Stimulated activated naive CD8-positive, alpha-beta T cell treated with anti-CD3 and anti-CD28 coated beads, Interleukin-15, amount 100 ng/mL, for 72 hours (primary cell): ENCODE results near the gene CBL.

Experiments used
- ATAC-seq: fragments of 150-1000 bp; cut with Tn5 transposase; 2 replicates; pipeline ENCODE4 v1.10.0; 2021; ENCODE audit warnings: mild to moderate bottlenecking, moderate library complexity
- DNase-seq, 2 donors: peaks; one replicate each; pipeline ENCODE4 v3.0.0; 2021 to 2022
- H3K27ac Mint-ChIP-seq, 2 donors: one replicate each; pipeline ENCODE4 v1.8.0; 2022; ENCODE audit warnings: mild to moderate bottlenecking in 2 of 2, mixed read lengths in 2 of 2, moderate library complexity in 2 of 2
- H3K27me3 Mint-ChIP-seq: one replicate; pipeline ENCODE4 v1.8.0; 2022; ENCODE audit warnings: mixed read lengths
- H3K4me1 Mint-ChIP-seq: one replicate; pipeline ENCODE4 v1.8.0; 2022; ENCODE audit warnings: mild to moderate bottlenecking, mixed read lengths
- H3K4me3 Mint-ChIP-seq, 2 donors: one replicate each; pipeline ENCODE4 v1.8.0; 2022; ENCODE audit warnings: mild to moderate bottlenecking in 2 of 2, mixed read lengths in 2 of 2, moderate library complexity in 1 of 2
- H3K9me3 Mint-ChIP-seq, 2 donors: one replicate each; pipeline ENCODE4 v1.8.0; 2022; ENCODE audit warnings: mixed read lengths in 2 of 2

Gene CBL

GRCh38 chr11:119317592-119318239 is 111.6 kb downstream of the CBL start:
- DNase-seq (peak in 1 of 2 donors; percentile 10), ATAC-seq (no peak)
- no peak overlapping the region for H3K27ac Mint-ChIP-seq
- peak overlapping the region; percentile 22 to 54 for H3K4me3 Mint-ChIP-seq
- peaks cover 57% of the 10 kb centered on the region for H3K27me3 Mint-ChIP-seq
- H3K4me1 Mint-ChIP-seq: peaks cover 61% of the 10 kb centered on the region
- no peaks in the 10 kb centered on the region for H3K9me3 Mint-ChIP-seq

- ATAC-seq (no peak), DNase-seq (peak in 1 of 2 donors; percentile 22)
- Mint-ChIP-seq H3K27me3 (peaks cover 57% of the 10 kb centered on the region), H3K4me3 (peak overlapping the region; percentile 54 to 60), H3K27ac (peak overlapping the region in 1 of 2 donors; percentile 81), H3K4me1 (peaks cover 65% of the 10 kb centered on the region), H3K9me3 (no peaks in the 10 kb centered on the region)
Observed at GRCh38 chr11:119318240-119319135, 112.3 kb downstream of the CBL start.

GRCh38 chr11:119319136-119319699 is 113.1 kb downstream of the CBL start:
- Mint-ChIP-seq H3K27me3 (peaks cover 57% of the 10 kb centered on the region), H3K9me3 (no peaks in the 10 kb centered on the region), H3K4me3 (peak overlapping the region; percentile 54 to 60), H3K4me1 (peaks cover 69% of the 10 kb centered on the region), H3K27ac (peak overlapping the region; percentile 51 to 81)
- ATAC-seq (no peak), DNase-seq (peak in 1 of 2 donors; percentile 9)

GRCh38 chr11:119319700-119320239 is 113.6 kb downstream of the CBL start:
- DNase-seq (no peak), ATAC-seq (no peak)
- Mint-ChIP-seq H3K27ac (peak overlapping the region; percentile 2 to 88), H3K4me1 (peaks cover 67% of the 10 kb centered on the region), H3K9me3 (no peaks in the 10 kb centered on the region), H3K4me3 (peak overlapping the region; percentile 72 to 75), H3K27me3 (peaks cover 52% of the 10 kb centered on the region)

- Mint-ChIP-seq H3K27me3 (peaks cover 46% of the 10 kb centered on the region), H3K4me1 (peaks cover 61% of the 10 kb centered on the region), H3K4me3 (peak overlapping the region; percentile 72 to 75), H3K9me3 (no peaks in the 10 kb centered on the region), H3K27ac (peak overlapping the region in 1 of 2 donors; percentile 2)
- DNase-seq: no peak
- no peak for ATAC-seq
Observed at GRCh38 chr11:119320240-119320775, 114.2 kb downstream of the CBL start.

GRCh38 chr11:119320776-119321524 is 114.8 kb downstream of the CBL start:
- ATAC-seq (peak; percentile 80), DNase-seq (peak; percentile 78 to 83)
- H3K4me3 Mint-ChIP-seq: peak overlapping the region; percentile 92 to 96
- H3K9me3 Mint-ChIP-seq: no peaks in the 10 kb centered on the region
- peak overlapping the region; percentile 96 to 99 for H3K27ac Mint-ChIP-seq
- H3K27me3 Mint-ChIP-seq: peaks cover 40% of the 10 kb centered on the region
- H3K4me1 Mint-ChIP-seq: peaks cover 55% of the 10 kb centered on the region

- Mint-ChIP-seq H3K4me1 (peaks cover 46% of the 10 kb centered on the region), H3K27me3 (peaks cover 30% of the 10 kb centered on the region), H3K9me3 (no peaks in the 10 kb centered on the region), H3K4me3 (no peak overlapping the region), H3K27ac (no peak overlapping the region)
- no peak for ATAC-seq
- DNase-seq: no peak
Observed at GRCh38 chr11:119322360-119322739, 116.2 kb downstream of the CBL start.

- ATAC-seq (no peak), DNase-seq (peak in 1 of 2 donors; percentile 6)
- H3K27ac Mint-ChIP-seq: no peak overlapping the region
- no peaks in the 10 kb centered on the region for H3K9me3 Mint-ChIP-seq
- H3K4me3 Mint-ChIP-seq: no peak overlapping the region
- peaks cover 46% of the 10 kb centered on the region for H3K4me1 Mint-ChIP-seq
- peaks cover 23% of the 10 kb centered on the region for H3K27me3 Mint-ChIP-seq
Observed at GRCh38 chr11:119322921-119323531, 116.9 kb downstream of the CBL start.

- H3K9me3 Mint-ChIP-seq: no peaks in the 10 kb centered on the region
- ATAC-seq (no peak), DNase-seq (peak; percentile 75 to 79)
- no peak overlapping the region for H3K4me3 Mint-ChIP-seq
- peaks cover 18% of the 10 kb centered on the region for H3K27me3 Mint-ChIP-seq
- peaks cover 43% of the 10 kb centered on the region for H3K4me1 Mint-ChIP-seq
- no peak overlapping the region for H3K27ac Mint-ChIP-seq
Observed at GRCh38 chr11:119323532-119324033, 117.4 kb downstream of the CBL start.

GRCh38 chr11:119324189-119324588 is 118.0 kb downstream of the CBL start:
- Mint-ChIP-seq H3K9me3 (no peaks in the 10 kb centered on the region), H3K4me1 (peaks cover 37% of the 10 kb centered on the region), H3K4me3 (no peak overlapping the region), H3K27me3 (peaks cover 11% of the 10 kb centered on the region), H3K27ac (no peak overlapping the region)
- ATAC-seq (no peak), DNase-seq (no peak)

- Mint-ChIP-seq H3K4me1 (peaks cover 15% of the 10 kb centered on the region), H3K27ac (no peak overlapping the region), H3K9me3 (no peaks in the 10 kb centered on the region), H3K4me3 (no peak overlapping the region), H3K27me3 (no peaks in the 10 kb centered on the region)
- ATAC-seq: no peak
- DNase-seq: no peak
Observed at GRCh38 chr11:119329320-119329719, 123.2 kb downstream of the CBL start.

GRCh38 chr11:119330237-119330636 is 124.1 kb downstream of the CBL start:
- H3K4me1 Mint-ChIP-seq: peaks cover 19% of the 10 kb centered on the region
- H3K4me3 Mint-ChIP-seq: no peak overlapping the region
- DNase-seq: no peak
- no peaks in the 10 kb centered on the region for H3K27me3 Mint-ChIP-seq
- H3K27ac Mint-ChIP-seq: no peak overlapping the region
- H3K9me3 Mint-ChIP-seq: no peaks in the 10 kb centered on the region
- no peak for ATAC-seq

- Mint-ChIP-seq H3K27me3 (no peaks in the 10 kb centered on the region), H3K27ac (peak overlapping the region in 1 of 2 donors; percentile 21), H3K9me3 (no peaks in the 10 kb centered on the region), H3K4me3 (no peak overlapping the region), H3K4me1 (peaks cover 39% of the 10 kb centered on the region)
- ATAC-seq (no peak), DNase-seq (no peak)
Observed at GRCh38 chr11:119332111-119332765, 126.1 kb downstream of the CBL start.
